Measurements from ENCODE around the gene ZSCAN30.
"Not testable (repeated sequence)": the region's sequence is repeated elsewhere in the genome, so short reads cannot be mapped to it uniquely, and the experiment has no call there.

Gene ZSCAN30

GRCh38 chr18:35220424-35220823, 69.6 kb downstream of the ZSCAN30 start:
- H3K4me3 ChIP-seq (ENCODE audit: low read depth, low read length): no peak overlapping the region
- no peak for DNase-seq (ENCODE audit: low read depth)
- no peak for TF ChIP-seq CTCF (IDR thresholded peaks at IDR 0.05; ENCODE audit: low read depth, low read length, missing control alignments)

- not testable (repeated sequence) for H3K4me3 ChIP-seq (ENCODE audit: low read depth, low read length); DNase-seq (ENCODE audit: low read depth)
Measured at GRCh38 chr18:35219331-35219730, 70.7 kb downstream of the ZSCAN30 start.

- not testable (repeated sequence) for DNase-seq (ENCODE audit: low read depth); H3K4me3 ChIP-seq (ENCODE audit: low read depth, low read length)
Measured at GRCh38 chr18:35216611-35217010, 73.4 kb downstream of the ZSCAN30 start.

GRCh38 chr18:35215026-35215425, 75.0 kb downstream of the ZSCAN30 start:
- H3K4me3 ChIP-seq (ENCODE audit: low read depth, low read length): no peak overlapping the region
- DNase-seq (ENCODE audit: low read depth): no peak
- no peak for TF ChIP-seq CTCF (IDR thresholded peaks at IDR 0.05; ENCODE audit: low read depth, low read length, missing control alignments)

- DNase-seq (ENCODE audit: low read depth); H3K4me3 ChIP-seq (ENCODE audit: low read depth, low read length): not testable (repeated sequence)
Measured at GRCh38 chr18:35205746-35206458, 84.1 kb downstream of the ZSCAN30 start.

GRCh38 chr18:35205199-35205712, 84.8 kb downstream of the ZSCAN30 start:
- DNase-seq (ENCODE audit: low read depth): no peak
- no peak for TF ChIP-seq CTCF (IDR thresholded peaks at IDR 0.05; ENCODE audit: low read depth, low read length, missing control alignments)
- no peak overlapping the region for H3K4me3 ChIP-seq (ENCODE audit: low read depth, low read length)

- no peak for TF ChIP-seq CTCF (IDR thresholded peaks at IDR 0.05; ENCODE audit: low read depth, low read length, missing control alignments)
- no peak for DNase-seq (ENCODE audit: low read depth)
- H3K4me3 ChIP-seq (ENCODE audit: low read depth, low read length): no peak overlapping the region
Measured at GRCh38 chr18:35203067-35203466, 87.0 kb downstream of the ZSCAN30 start.

GRCh38 chr18:35201256-35201931, 88.6 kb downstream of the ZSCAN30 start:
- TF ChIP-seq CTCF (IDR thresholded peaks at IDR 0.05; ENCODE audit: low read depth, low read length, missing control alignments): no peak
- no peak overlapping the region for H3K4me3 ChIP-seq (ENCODE audit: low read depth, low read length)
- no peak for DNase-seq (ENCODE audit: low read depth)
